Measurements from ENCODE around the gene ME3. TPM values are rescaled to one million over a fixed set of nuclear protein-coding genes. Genes with fewer than 3 reads are reported as not detected.

Gene ME3
- polyA plus RNA-seq, 1 donor (not counting 4 experiments of a cell fraction or from before 2014, with no cell fraction given), result 1.0 TPM

GRCh38 chr11:86670911-86671310 is 1.5 kb downstream of the ME3 start:
- no peaks in the 10 kb centered on the region for H3K36me3 ChIP-seq (ENCODE audit: control insufficient read depth in 2 of 2, extremely low read depth in 1 of 2, insufficient read depth in 2 of 2, low read length in 2 of 2)
- dilution Hi-C loops (cut with MboI; ENCODE audit: extremely low pct_ligation_motif_present, low sequenced_read_pairs), result no loop called here
- no peak for FAIRE-seq
- peak overlapping the region; percentile 67 for H3K9ac ChIP-seq (ENCODE audit: control insufficient read depth, extremely low read depth, insufficient read depth, low read length)
- peaks cover 19% of the 10 kb centered on the region for H3K4me1 ChIP-seq (ENCODE audit: control insufficient read depth, extremely low read depth, insufficient read depth, low read length)
- no peaks in the 10 kb centered on the region for H3K9me1 ChIP-seq (ENCODE audit: control insufficient read depth, extremely low read depth, insufficient read depth, low read length)
- H3K9me3 ChIP-seq (ENCODE audit: control insufficient read depth, low read depth, low read length), result no peaks in the 10 kb centered on the region
- H2AFZ ChIP-seq (ENCODE audit: control insufficient read depth, low read length), result no peak overlapping the region
- no peak for DNase-seq (ENCODE audit: low read depth, low spot score)
- H3K79me2 ChIP-seq (ENCODE audit: control insufficient read depth, insufficient read depth, low read length), result no peaks in the 10 kb centered on the region
- TF ChIP-seq, protein P1, sequence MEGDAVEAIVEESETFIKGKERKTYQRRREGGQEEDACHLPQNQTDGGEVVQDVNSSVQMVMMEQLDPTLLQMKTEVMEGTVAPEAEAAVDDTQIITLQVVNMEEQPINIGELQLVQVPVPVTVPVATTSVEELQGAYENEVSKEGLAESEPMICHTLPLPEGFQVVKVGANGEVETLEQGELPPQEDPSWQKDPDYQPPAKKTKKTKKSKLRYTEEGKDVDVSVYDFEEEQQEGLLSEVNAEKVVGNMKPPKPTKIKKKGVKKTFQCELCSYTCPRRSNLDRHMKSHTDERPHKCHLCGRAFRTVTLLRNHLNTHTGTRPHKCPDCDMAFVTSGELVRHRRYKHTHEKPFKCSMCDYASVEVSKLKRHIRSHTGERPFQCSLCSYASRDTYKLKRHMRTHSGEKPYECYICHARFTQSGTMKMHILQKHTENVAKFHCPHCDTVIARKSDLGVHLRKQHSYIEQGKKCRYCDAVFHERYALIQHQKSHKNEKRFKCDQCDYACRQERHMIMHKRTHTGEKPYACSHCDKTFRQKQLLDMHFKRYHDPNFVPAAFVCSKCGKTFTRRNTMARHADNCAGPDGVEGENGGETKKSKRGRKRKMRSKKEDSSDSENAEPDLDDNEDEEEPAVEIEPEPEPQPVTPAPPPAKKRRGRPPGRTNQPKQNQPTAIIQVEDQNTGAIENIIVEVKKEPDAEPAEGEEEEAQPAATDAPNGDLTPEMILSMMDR (optimal IDR thresholded peaks at IDR 0.05 in 1 of 3, IDR thresholded peaks at IDR 0.05 in 1 of 3, conservative IDR thresholded peaks at IDR 0.05 in 1 of 3; ENCODE audit: extremely low read depth in 1 of 3, insufficient read depth in 2 of 3, low read length in 3 of 3), result no peak
- TF ChIP-seq EZH2 (IDR thresholded peaks at IDR 0.05; ENCODE audit: low read length), result no peak
- H3K4me2 ChIP-seq (ENCODE audit: control insufficient read depth, extremely low read depth, insufficient read depth, low read depth, low read length), result peak overlapping the region; percentile 93
- no peaks in the 10 kb centered on the region for H3K27me3 ChIP-seq (ENCODE audit: control insufficient read depth, extremely low read depth, insufficient read depth, low read length)
- no peaks in the 10 kb centered on the region for H4K20me1 ChIP-seq (ENCODE audit: control insufficient read depth, extremely low read depth, insufficient read depth, low read length)
- no peak overlapping the region for H3K27ac ChIP-seq (ENCODE audit: control insufficient read depth, insufficient read depth, low read length)
- peak overlapping the region in 2 of 3 experiments; percentile 56 to 66 for H3K4me3 ChIP-seq (ENCODE audit: control insufficient read depth in 2 of 3, extremely low read depth in 1 of 3, insufficient read depth in 2 of 3, low read depth in 1 of 3, low read length in 3 of 3)

- Histone ChIP-seq H3K4me2 (ENCODE audit: control insufficient read depth, extremely low read depth, insufficient read depth, low read depth, low read length) (no peak overlapping the region), H3K36me3 (ENCODE audit: control insufficient read depth in 2 of 2, extremely low read depth in 1 of 2, insufficient read depth in 2 of 2, low read length in 2 of 2) (no peaks in the 10 kb centered on the region), H3K27ac (ENCODE audit: control insufficient read depth, insufficient read depth, low read length) (no peak overlapping the region), H3K4me3 (ENCODE audit: control insufficient read depth in 2 of 3, extremely low read depth in 1 of 3, insufficient read depth in 2 of 3, low read depth in 1 of 3, low read length in 3 of 3) (no peak overlapping the region), H3K9ac (ENCODE audit: control insufficient read depth, extremely low read depth, insufficient read depth, low read length) (no peak overlapping the region), H3K4me1 (ENCODE audit: control insufficient read depth, extremely low read depth, insufficient read depth, low read length) (peaks cover 19% of the 10 kb centered on the region), H4K20me1 (ENCODE audit: control insufficient read depth, extremely low read depth, insufficient read depth, low read length) (no peaks in the 10 kb centered on the region), H3K27me3 (ENCODE audit: control insufficient read depth, extremely low read depth, insufficient read depth, low read length) (no peaks in the 10 kb centered on the region), H3K79me2 (ENCODE audit: control insufficient read depth, insufficient read depth, low read length) (no peaks in the 10 kb centered on the region), H3K9me3 (ENCODE audit: control insufficient read depth, low read depth, low read length) (no peaks in the 10 kb centered on the region), H2AFZ (ENCODE audit: control insufficient read depth, low read length) (no peak overlapping the region), H3K9me1 (ENCODE audit: control insufficient read depth, extremely low read depth, insufficient read depth, low read length) (no peaks in the 10 kb centered on the region)
- no peak for DNase-seq (ENCODE audit: low read depth, low spot score)
- TF ChIP-seq EZH2 (IDR thresholded peaks at IDR 0.05; ENCODE audit: low read length), result no peak
- TF ChIP-seq, protein P1 (optimal IDR thresholded peaks at IDR 0.05 in 1 of 3, IDR thresholded peaks at IDR 0.05 in 1 of 3, conservative IDR thresholded peaks at IDR 0.05 in 1 of 3; ENCODE audit: extremely low read depth in 1 of 3, insufficient read depth in 2 of 3, low read length in 3 of 3), result no peak
- dilution Hi-C loops (cut with MboI; ENCODE audit: extremely low pct_ligation_motif_present, low sequenced_read_pairs), result no loop called here
- no peak for FAIRE-seq
Observed at GRCh38 chr11:86670181-86670580, 2.2 kb downstream of the ME3 start.
